ENCODE data around the gene MGME1.
"Not testable (repeated sequence)": the region's sequence is repeated elsewhere in the genome, so short reads cannot be mapped to it uniquely, and the experiment has no call there.

The MGME1 gene

GRCh38 chr20:17995967-17996819, 27.4 kb downstream of the MGME1 start:
- peak; percentile 53 for DNase-seq

GRCh38 chr20:17998446-17998845, 29.6 kb downstream of the MGME1 start:
- DNase-seq = no peak

- DNase-seq = no peak
These were observed 30.7 kb downstream of the MGME1 start for GRCh38 chr20:17999566-17999965.

GRCh38 chr20:18001131-18001921, 32.5 kb downstream of the MGME1 start:
- no peak for DNase-seq

- no peak for DNase-seq
These were observed 35.1 kb downstream of the MGME1 start for GRCh38 chr20:18003897-18004296.

GRCh38 chr20:18004384-18005031, 35.7 kb downstream of the MGME1 start:
- DNase-seq = no peak

- DNase-seq = no peak
These were observed 36.6 kb downstream of the MGME1 start for GRCh38 chr20:18005170-18005989.

- no peak for DNase-seq
These were observed 37.2 kb downstream of the MGME1 start for GRCh38 chr20:18005990-18006364.

GRCh38 chr20:18006684-18007083, 37.9 kb downstream of the MGME1 start:
- DNase-seq = no peak

GRCh38 chr20:18007534-18008292, 38.9 kb downstream of the MGME1 start:
- peak; percentile 34 for DNase-seq

- DNase-seq = no peak
These were observed 40.3 kb downstream of the MGME1 start for GRCh38 chr20:18009116-18009515.

GRCh38 chr20:18011482-18011881, 42.7 kb downstream of the MGME1 start:
- no peak for DNase-seq

GRCh38 chr20:18011951-18012645, 43.3 kb downstream of the MGME1 start:
- no peak for DNase-seq

GRCh38 chr20:18012901-18013300, 44.1 kb downstream of the MGME1 start:
- DNase-seq = no peak

- DNase-seq = no peak
These were observed 45.6 kb downstream of the MGME1 start for GRCh38 chr20:18014411-18014810.

GRCh38 chr20:18016772-18017171, 48.0 kb downstream of the MGME1 start:
- no peak for DNase-seq

GRCh38 chr20:18018100-18018499, 49.3 kb downstream of the MGME1 start:
- no peak for DNase-seq

- no peak for DNase-seq
These were observed 50.2 kb downstream of the MGME1 start for GRCh38 chr20:18019068-18019467.

- no peak for DNase-seq
These were observed 52.1 kb downstream of the MGME1 start for GRCh38 chr20:18020931-18021330.

GRCh38 chr20:18024606-18025127, 55.8 kb downstream of the MGME1 start:
- no peak for DNase-seq

GRCh38 chr20:18027011-18027410, 58.2 kb downstream of the MGME1 start:
- DNase-seq = not testable (repeated sequence)
